GM23338 (cell line): ENCODE data around the gene OR4D2. TPM values are rescaled to one million over a fixed set of nuclear protein-coding genes. Genes with fewer than 3 reads are reported as not detected.

Source experiments
- ATAC-seq: fragments of 200-7000 bp; cut with Tn5 transposase; 3 replicates; pipeline ENCODE4 v1.9.1; 2020
- DNase-seq: peaks from one replicate; pipeline ENCODE4 v3.0.0-alpha.2; 2015; ENCODE audit warnings: low spot score
- H2AFZ ChIP-seq: fragments of 200-600 bp; sonication (generic); 2 replicates; pipeline ENCODE4 v1.8.0; 2016; ENCODE audit warnings: antibody characterized with exemption, mild to moderate bottlenecking, moderate library complexity
- H3F3A ChIP-seq: fragments of 200-600 bp; sonication (generic); replicated peaks from 2 replicates; pipeline ENCODE4 v1.8.0; 2017; ENCODE audit warnings: antibody characterized with exemption, mixed run types, low read depth
- H3K27ac ChIP-seq: fragments of 200-600 bp; sonication (generic); 2 replicates; pipeline ENCODE4 v1.6.1; 2016; ENCODE audit warnings: low read depth
- H3K27me3 ChIP-seq: fragments of 200-600 bp; sonication (generic); 2 replicates; pipeline ENCODE4 v1.8.0; 2016; ENCODE audit warnings: mild to moderate bottlenecking, mixed run types, moderate library complexity; ENCODE audit not compliant: insufficient read depth
- H3K36me3 ChIP-seq: fragments of 200-600 bp; sonication (generic); 2 replicates; pipeline ENCODE4 v1.8.0; 2016; ENCODE audit warnings: mild to moderate bottlenecking; ENCODE audit not compliant: insufficient read depth
- H3K4me1 ChIP-seq: fragments of 200-600 bp; sonication (generic); 2 replicates; pipeline ENCODE4 v1.8.0; 2016; ENCODE audit warnings: mild to moderate bottlenecking, moderate library complexity; ENCODE audit not compliant: insufficient read depth
- H3K4me2 ChIP-seq: fragments of 200-600 bp; sonication (generic); 2 replicates; pipeline ENCODE4 v1.7.1; 2017; ENCODE audit warnings: mixed run types
- H3K4me3 ChIP-seq: fragments of 200-600 bp; sonication (generic); 2 replicates; pipeline ENCODE4 v1.6.1; 2016; ENCODE audit warnings: mixed run types
- H3K79me2 ChIP-seq: fragments of 200-600 bp; sonication (generic); replicated peaks from 2 replicates; pipeline ENCODE4 v1.8.0; 2017; ENCODE audit warnings: mild to moderate bottlenecking; ENCODE audit not compliant: insufficient read depth
- H3K9me2 ChIP-seq: fragments of 200-600 bp; sonication (generic); 2 replicates; pipeline ENCODE4 v1.8.0; 2017; ENCODE audit not compliant: insufficient read depth
- H4K20me1 ChIP-seq: fragments of 200-600 bp; sonication (generic); replicated peaks from 2 replicates; pipeline ENCODE4 v1.8.0; 2017; ENCODE audit warnings: mild to moderate bottlenecking; ENCODE audit not compliant: insufficient read depth
- H3K27ac Mint-ChIP-seq: 2 replicates; pipeline ENCODE4 v1.8.0; 2020; ENCODE audit warnings: inconsistent platforms, mild to moderate bottlenecking, moderate library complexity, mixed read lengths
- H3K27me3 Mint-ChIP-seq: 3 replicates; pipeline ENCODE4 v1.8.0; 2022; ENCODE audit warnings: low read depth, mild to moderate bottlenecking, moderate library complexity, mixed read lengths, inconsistent platforms; ENCODE audit not compliant: insufficient read depth, poor library complexity
- H3K36me3 Mint-ChIP-seq: 3 replicates; pipeline ENCODE4 v1.8.0; 2021; ENCODE audit warnings: low read depth, mild to moderate bottlenecking, inconsistent platforms, moderate library complexity, mixed read lengths
- H3K4me1 Mint-ChIP-seq: 3 replicates; pipeline ENCODE4 v1.8.0; 2020; ENCODE audit warnings: mild to moderate bottlenecking, inconsistent platforms, mixed read lengths
- H3K4me3 Mint-ChIP-seq: 3 replicates; pipeline ENCODE4 v1.8.0; 2021; ENCODE audit warnings: moderate library complexity, mild to moderate bottlenecking, inconsistent platforms, mixed read lengths
- H3K9me3 Mint-ChIP-seq: 3 replicates; pipeline ENCODE4 v1.8.0; 2020; ENCODE audit warnings: moderate library complexity, mild to moderate bottlenecking, inconsistent platforms, mixed read lengths
- CREB1 ChIP-seq: fragments of 250-450 bp; sonication (Bioruptor Pico); IDR thresholded peaks from 2 replicates; pipeline ENCODE4 v1.5.0; 2020; ENCODE audit warnings: low read depth, mild to moderate bottlenecking, moderate library complexity
- CTCF ChIP-seq, 2 experiments: fragments of 200-600 bp in 1 of 2; sonication (generic) in 1 of 2; conservative IDR thresholded peaks; 2 replicates each; pipeline versions ENCODE4 v1.5.1 to v1.6.1; 2016 to 2017; ENCODE audit warnings: antibody characterized with exemption in 2 of 2, low read depth in 2 of 2, mild to moderate bottlenecking in 2 of 2, moderate library complexity in 1 of 2
- ETS1 ChIP-seq: IDR thresholded peaks from 2 replicates; pipeline ENCODE4 v1.6.1; 2016; ENCODE audit warnings: antibody characterized with exemption
- EZH2 ChIP-seq: fragments of 200-600 bp; sonication (generic); IDR thresholded peaks from one replicate; pipeline ENCODE4 v1.8.0; 2017; ENCODE audit warnings: antibody characterized with exemption, mild to moderate bottlenecking, low read depth; ENCODE audit not compliant: unreplicated experiment
- EZH2phosphoT487 ChIP-seq: fragments of 200-600 bp; sonication (generic); IDR thresholded peaks from one replicate; pipeline ENCODE4 v1.8.1; 2018; ENCODE audit warnings: antibody characterized with exemption; ENCODE audit not compliant: unreplicated experiment
- JUNB ChIP-seq: IDR thresholded peaks from one replicate; pipeline ENCODE4 v1.6.1; 2016; ENCODE audit warnings: antibody characterized with exemption; ENCODE audit not compliant: unreplicated experiment
- NANOG ChIP-seq: IDR thresholded peaks from 2 replicates; pipeline ENCODE4 v1.6.1; 2016; ENCODE audit warnings: antibody characterized with exemption, borderline replicate concordance
- POLR2AphosphoS5 ChIP-seq: IDR thresholded peaks from 2 replicates; pipeline ENCODE4 v1.6.1; 2016; ENCODE audit warnings: antibody characterized with exemption, low read depth
- REST ChIP-seq: IDR thresholded peaks from one replicate; pipeline ENCODE4 v1.6.1; 2018; ENCODE audit warnings: antibody characterized with exemption; ENCODE audit not compliant: unreplicated experiment
- STAT1 ChIP-seq: IDR thresholded peaks from one replicate; pipeline ENCODE4 v1.6.1; 2016; ENCODE audit warnings: antibody characterized with exemption; ENCODE audit not compliant: unreplicated experiment
- ZNF114 ChIP-seq: fragments of 250-450 bp; sonication (Bioruptor Pico); IDR thresholded peaks from 2 replicates; pipeline ENCODE4 v1.5.0; 2020; ENCODE audit warnings: mild to moderate bottlenecking, moderate library complexity
- ZNF331 ChIP-seq: fragments of 250-450 bp; sonication (Bioruptor Pico); IDR thresholded peaks from 2 replicates; pipeline ENCODE4 v1.5.0; 2020; ENCODE audit warnings: low read depth, mild to moderate bottlenecking, moderate library complexity
- ZNF462 ChIP-seq: fragments of 250-450 bp; sonication (Bioruptor Pico); IDR thresholded peaks from 2 replicates; pipeline ENCODE4 v1.5.0; 2020; ENCODE audit warnings: mild to moderate bottlenecking, moderate library complexity
- polyA plus RNA-seq: library from polyadenylated mRNA; unstranded; fragments of >200 nt; fragmentation: Nextera tagmentation; extraction: Ambion mirVana; gene quantifications from 2 replicates; pipeline ENCODE4 v1.2.1, GENCODE V29; 2016
- total RNA-seq: library from RNA; depleted of rRNA; stranded (reverse); fragments of >200 nt; shearing (Covaris generic); gene quantifications from 2 replicates; pipeline ENCODE4 v1.2.3, GENCODE V29; 2014

The OR4D2 gene
- total and polyA plus RNA-seq, 2 experiments from 2014 or later = not detected

GRCh38 chr17:58172369-58173071, 5.7 kb downstream of the OR4D2 start:
- H3K27ac Mint-ChIP-seq = no peak overlapping the region
- Histone ChIP-seq H3K4me3 (no peak overlapping the region), H3K9me2 (no peaks in the 10 kb centered on the region), H3K4me1 (no peaks in the 10 kb centered on the region), H3F3A (no peaks in the 10 kb centered on the region), H3K27ac (no peak overlapping the region), H3K36me3 (no peaks in the 10 kb centered on the region), H4K20me1 (no peaks in the 10 kb centered on the region), H2AFZ (no peak overlapping the region), H3K4me2 (no peak overlapping the region), H3K79me2 (no peaks in the 10 kb centered on the region), H3K27me3 (no peaks in the 10 kb centered on the region)
- peak; percentile 99 for ATAC-seq
- no peak overlapping the region for H3K4me3 Mint-ChIP-seq
- H3K36me3 Mint-ChIP-seq = no peaks in the 10 kb centered on the region
- no peaks in the 10 kb centered on the region for H3K4me1 Mint-ChIP-seq
- no peaks in the 10 kb centered on the region for H3K9me3 Mint-ChIP-seq
- peak; percentile 86 for DNase-seq
- TF ChIP-seq ETS1 (no peak), NANOG (no peak), EZH2phosphoT487 (no peak), ZNF331 (CRISPR knock-in tag) (no peak), ZNF462 (CRISPR knock-in tag) (no peak), CREB1 (CRISPR knock-in tag) (no peak), EZH2 (no peak), JUNB (no peak), CTCF (conservative IDR thresholded peaks at IDR 0.05; ENCODE audit: low read depth in 2 of 2) (peak; percentile 79 to 85), STAT1 (no peak), POLR2AphosphoS5 (no peak), ZNF114 (no peak), REST (peak; percentile 64)
- H3K27me3 Mint-ChIP-seq = peaks cover 12% of the 10 kb centered on the region
